Osteoblast (primary cell): Measurements from ENCODE around the gene GART. TPM values are rescaled to one million over a fixed set of nuclear protein-coding genes. Genes with fewer than 3 reads are reported as not detected.

Source experiments
- DNase-seq: peaks from one replicate; pipeline ENCODE4 v3.0.0; 2011; ENCODE audit warnings: low spot score, mixed read lengths; ENCODE audit not compliant: insufficient read length; ENCODE audit errors: missing footprints
- H2AFZ ChIP-seq: 2 replicates; pipeline ENCODE4 v1.6.0; 2011; ENCODE audit warnings: mild to moderate bottlenecking, low read length
- H3K27ac ChIP-seq: 2 replicates; pipeline ENCODE4 v1.5.1; 2011; ENCODE audit warnings: mild to moderate bottlenecking, low read depth, low read length, moderate library complexity
- H3K27me3 ChIP-seq: 2 replicates; pipeline ENCODE4 v1.6.0; 2012; ENCODE audit warnings: mild to moderate bottlenecking, control low read depth, inconsistent platforms, low read length, moderate library complexity; ENCODE audit not compliant: insufficient read depth
- H3K36me3 ChIP-seq: 2 replicates; pipeline ENCODE4 v1.5.1; 2011; ENCODE audit warnings: mild to moderate bottlenecking, low read length, control low read depth, moderate library complexity; ENCODE audit not compliant: insufficient read depth
- H3K4me1 ChIP-seq: 2 replicates; pipeline ENCODE4 v1.5.1; 2011; ENCODE audit warnings: mild to moderate bottlenecking, low read length, control low read depth, moderate library complexity; ENCODE audit not compliant: insufficient read depth
- H3K4me2 ChIP-seq: 2 replicates; pipeline ENCODE4 v1.6.0; 2011; ENCODE audit warnings: mild to moderate bottlenecking, low read length; ENCODE audit not compliant: insufficient read depth
- H3K4me3 ChIP-seq: fragments of 200-600 bp; sonication (generic); 3 replicates; pipeline ENCODE4 v1.5.1; 2012; ENCODE audit warnings: mild to moderate bottlenecking, low read length, inconsistent platforms; ENCODE audit not compliant: insufficient read depth
- H3K79me2 ChIP-seq: 2 replicates; pipeline ENCODE4 v1.6.0; 2012; ENCODE audit warnings: mild to moderate bottlenecking, low read length, control low read depth, inconsistent platforms; ENCODE audit not compliant: insufficient read depth
- H3K9me3 ChIP-seq: 2 replicates; pipeline ENCODE4 v1.5.1; 2011; ENCODE audit warnings: low read depth, low read length, control low read depth
- H4K20me1 ChIP-seq: 2 replicates; pipeline ENCODE4 v1.6.0; 2012; ENCODE audit warnings: mild to moderate bottlenecking, low read length, control low read depth; ENCODE audit not compliant: insufficient read depth
- total RNA-seq: library from RNA; depleted of rRNA; stranded (reverse); fragments of >200 nt; gene quantifications from 2 replicates; pipeline ENCODE4 v1.2.3, GENCODE V29; 2012
- TF ChIP-seq, protein P1 (sequence below): IDR thresholded peaks from 2 replicates; pipeline ENCODE4 v1.5.1; 2011; ENCODE audit warnings: mild to moderate bottlenecking, low read depth, low read length, moderate library complexity; ENCODE audit errors: extremely low read depth

Gene GART
- total RNA-seq, 1 donor: 85.8 TPM

DNA sequence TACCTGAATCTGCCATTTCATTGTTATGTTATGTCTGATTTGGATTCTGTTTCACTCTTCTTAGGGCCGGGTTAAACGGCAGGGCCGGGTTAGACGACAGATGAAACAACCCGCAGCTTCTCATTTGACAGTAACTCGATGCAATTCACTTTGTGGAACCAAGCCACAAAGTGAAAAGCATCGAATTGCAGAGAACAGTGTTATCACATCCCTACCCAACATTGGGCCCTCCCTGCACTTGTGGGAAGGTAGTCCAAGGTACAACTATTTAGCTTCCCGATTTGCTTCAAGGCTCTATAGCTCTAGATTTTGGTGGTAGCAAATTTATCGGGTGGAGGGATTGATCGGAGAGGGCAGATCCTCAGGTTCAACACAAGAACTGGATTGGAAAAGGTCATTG, 17.9 kb upstream of the GART start:
- Histone ChIP-seq H3K27me3 (no peaks in the 10 kb centered on the region), H3K9me3 (no peaks in the 10 kb centered on the region), H3K4me1 (no peaks in the 10 kb centered on the region), H3K4me3 (no peak overlapping the region), H4K20me1 (peaks cover 45% of the 10 kb centered on the region), H3K4me2 (no peak overlapping the region), H2AFZ (no peak overlapping the region), H3K36me3 (peaks cover 82% of the 10 kb centered on the region), H3K79me2 (peaks cover 94% of the 10 kb centered on the region), H3K27ac (no peak overlapping the region)
- no peak for DNase-seq
- TF ChIP-seq, protein P1, sequence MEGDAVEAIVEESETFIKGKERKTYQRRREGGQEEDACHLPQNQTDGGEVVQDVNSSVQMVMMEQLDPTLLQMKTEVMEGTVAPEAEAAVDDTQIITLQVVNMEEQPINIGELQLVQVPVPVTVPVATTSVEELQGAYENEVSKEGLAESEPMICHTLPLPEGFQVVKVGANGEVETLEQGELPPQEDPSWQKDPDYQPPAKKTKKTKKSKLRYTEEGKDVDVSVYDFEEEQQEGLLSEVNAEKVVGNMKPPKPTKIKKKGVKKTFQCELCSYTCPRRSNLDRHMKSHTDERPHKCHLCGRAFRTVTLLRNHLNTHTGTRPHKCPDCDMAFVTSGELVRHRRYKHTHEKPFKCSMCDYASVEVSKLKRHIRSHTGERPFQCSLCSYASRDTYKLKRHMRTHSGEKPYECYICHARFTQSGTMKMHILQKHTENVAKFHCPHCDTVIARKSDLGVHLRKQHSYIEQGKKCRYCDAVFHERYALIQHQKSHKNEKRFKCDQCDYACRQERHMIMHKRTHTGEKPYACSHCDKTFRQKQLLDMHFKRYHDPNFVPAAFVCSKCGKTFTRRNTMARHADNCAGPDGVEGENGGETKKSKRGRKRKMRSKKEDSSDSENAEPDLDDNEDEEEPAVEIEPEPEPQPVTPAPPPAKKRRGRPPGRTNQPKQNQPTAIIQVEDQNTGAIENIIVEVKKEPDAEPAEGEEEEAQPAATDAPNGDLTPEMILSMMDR: no peak

DNA sequence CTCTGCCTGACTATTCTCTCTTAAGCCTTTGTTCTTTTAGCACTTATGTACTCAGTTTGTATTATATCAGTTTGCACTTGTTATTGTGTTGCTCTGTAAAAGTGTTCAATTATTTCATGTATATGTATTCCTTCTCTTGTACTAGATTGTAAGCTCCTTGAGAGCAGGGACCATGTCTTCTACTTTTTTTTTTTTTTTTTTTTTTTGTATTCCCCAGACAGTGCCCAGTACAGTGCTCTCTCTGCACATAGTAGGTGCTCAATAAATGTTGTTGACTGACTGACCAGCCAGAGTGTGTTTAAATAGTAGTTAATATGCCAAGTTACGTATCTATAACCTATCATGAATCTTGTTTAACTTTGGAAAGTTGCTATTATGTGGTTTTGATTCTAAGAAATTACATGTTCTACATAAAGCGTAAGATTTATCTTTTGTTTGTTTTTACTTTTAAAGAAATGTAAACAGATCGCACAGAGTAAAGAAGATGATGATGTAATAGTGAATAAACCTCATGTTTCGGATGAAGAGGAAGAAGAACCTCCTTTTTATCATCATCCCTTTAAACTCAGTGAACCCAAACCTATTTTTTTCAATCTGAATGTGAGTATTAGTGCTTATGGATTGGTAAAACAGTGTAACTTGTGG, 17.0 kb upstream of the GART start:
- TF ChIP-seq, protein P1: no peak
- no peak for DNase-seq
- Histone ChIP-seq H2AFZ (no peak overlapping the region), H3K27ac (no peak overlapping the region), H3K4me3 (no peak overlapping the region), H3K9me3 (no peaks in the 10 kb centered on the region), H3K27me3 (no peaks in the 10 kb centered on the region), H3K79me2 (peaks cover 95% of the 10 kb centered on the region), H3K36me3 (peaks cover 86% of the 10 kb centered on the region), H3K4me2 (no peak overlapping the region), H4K20me1 (peaks cover 54% of the 10 kb centered on the region), H3K4me1 (no peaks in the 10 kb centered on the region)

DNA sequence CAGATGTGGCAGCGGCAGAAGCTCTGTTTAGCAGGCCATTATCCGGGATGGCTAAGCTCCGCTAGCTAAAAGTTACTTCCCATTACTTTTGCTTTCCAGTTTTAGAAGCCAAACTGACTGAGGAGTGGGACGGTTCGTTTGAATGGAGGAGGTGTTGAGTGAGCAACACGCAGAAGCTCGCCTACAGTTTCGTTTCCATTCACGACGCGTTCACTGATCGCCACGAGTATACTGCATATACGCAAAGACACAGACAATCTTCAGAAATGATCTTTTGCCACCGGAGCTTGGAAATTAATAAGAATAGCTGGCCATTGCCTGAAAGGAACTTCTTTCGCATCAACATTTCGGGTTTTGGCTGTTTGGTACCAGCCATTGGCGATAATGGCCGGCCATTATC, 15.5 kb upstream of the GART start:
- DNase-seq: no peak
- Histone ChIP-seq H3K36me3 (peaks cover 93% of the 10 kb centered on the region), H3K4me3 (no peak overlapping the region), H3K27me3 (no peaks in the 10 kb centered on the region), H3K79me2 (peaks cover 96% of the 10 kb centered on the region), H3K9me3 (no peaks in the 10 kb centered on the region), H2AFZ (no peak overlapping the region), H4K20me1 (peaks cover 68% of the 10 kb centered on the region), H3K27ac (no peak overlapping the region), H3K4me2 (no peak overlapping the region), H3K4me1 (no peaks in the 10 kb centered on the region)
- TF ChIP-seq, protein P1: no peak

DNA sequence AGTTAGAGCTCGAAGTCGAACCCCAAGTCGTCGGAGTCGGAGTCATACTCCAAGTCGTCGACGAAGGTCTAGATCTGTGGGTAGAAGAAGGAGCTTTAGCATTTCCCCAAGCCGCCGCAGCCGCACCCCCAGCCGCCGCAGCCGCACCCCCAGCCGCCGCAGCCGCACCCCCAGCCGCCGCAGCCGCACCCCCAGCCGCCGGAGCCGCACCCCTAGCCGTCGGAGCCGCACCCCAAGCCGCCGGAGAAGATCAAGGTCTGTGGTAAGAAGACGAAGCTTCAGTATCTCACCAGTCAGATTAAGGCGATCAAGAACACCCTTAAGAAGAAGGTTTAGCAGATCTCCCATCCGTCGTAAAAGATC, 13.0 kb upstream of the GART start:
- DNase-seq: no peak
- peaks cover 99% of the 10 kb centered on the region for H3K79me2 ChIP-seq
- no peak overlapping the region for H3K4me3 ChIP-seq
- no peak overlapping the region for H3K4me2 ChIP-seq
- H3K4me1 ChIP-seq: no peaks in the 10 kb centered on the region
- H4K20me1 ChIP-seq: peaks cover 79% of the 10 kb centered on the region
- no peak overlapping the region for H3K27ac ChIP-seq
- TF ChIP-seq, protein P1: no peak
- H3K27me3 ChIP-seq: no peaks in the 10 kb centered on the region
- H3K9me3 ChIP-seq: no peaks in the 10 kb centered on the region
- H2AFZ ChIP-seq: no peak overlapping the region
- peaks cover 94% of the 10 kb centered on the region for H3K36me3 ChIP-seq
